ENCODE results near the gene ZNF132.

The ZNF132 gene

GRCh38 chr19:58466760-58467589 lies 27.0 kb upstream of the ZNF132 start, which contains the start of gene ZNF324:
TSS of gene ZNF324 (plus strand) at chr19:58467080. CDS start at chr19:58469186, 2,106 bp downstream.
- in situ Hi-C loops (cut with MboI; ENCODE audit: low sequenced_read_pairs, unreplicated experiment), result no loop called here
- TF ChIP-seq CTCF (IDR thresholded peaks at IDR 0.05; ENCODE audit: borderline replicate concordance, control extremely low read depth, extremely low read depth, insufficient read depth, missing control alignments), result peak; percentile 4
- DNase-seq (ENCODE audit: low spot score), result peak; percentile 99

- in situ Hi-C loops (cut with MboI; ENCODE audit: low sequenced_read_pairs, unreplicated experiment), result no loop called here
- DNase-seq (ENCODE audit: low spot score), result no peak
- no peak for TF ChIP-seq CTCF (IDR thresholded peaks at IDR 0.05; ENCODE audit: borderline replicate concordance, control extremely low read depth, extremely low read depth, insufficient read depth, missing control alignments)
Measured at GRCh38 chr19:58466089-58466759, 26.3 kb upstream of the ZNF132 start.

- in situ Hi-C loops (cut with MboI; ENCODE audit: low sequenced_read_pairs, unreplicated experiment), result no loop called here
- no peak for TF ChIP-seq CTCF (IDR thresholded peaks at IDR 0.05; ENCODE audit: borderline replicate concordance, control extremely low read depth, extremely low read depth, insufficient read depth, missing control alignments)
- DNase-seq (ENCODE audit: low spot score), result no peak
Measured at GRCh38 chr19:58460039-58460438, 20.1 kb upstream of the ZNF132 start.

- in situ Hi-C loops (cut with MboI; ENCODE audit: low sequenced_read_pairs, unreplicated experiment), result no loop called here
- TF ChIP-seq CTCF (IDR thresholded peaks at IDR 0.05; ENCODE audit: borderline replicate concordance, control extremely low read depth, extremely low read depth, insufficient read depth, missing control alignments), result no peak
- no peak for DNase-seq (ENCODE audit: low spot score)
Measured at GRCh38 chr19:58456111-58456510, 16.2 kb upstream of the ZNF132 start.

- in situ Hi-C loops (cut with MboI; ENCODE audit: low sequenced_read_pairs, unreplicated experiment), result no loop called here
- TF ChIP-seq CTCF (IDR thresholded peaks at IDR 0.05; ENCODE audit: borderline replicate concordance, control extremely low read depth, extremely low read depth, insufficient read depth, missing control alignments), result no peak
- DNase-seq (ENCODE audit: low spot score), result no peak
Measured at GRCh38 chr19:58455306-58455705, 15.4 kb upstream of the ZNF132 start.

- no peak for TF ChIP-seq CTCF (IDR thresholded peaks at IDR 0.05; ENCODE audit: borderline replicate concordance, control extremely low read depth, extremely low read depth, insufficient read depth, missing control alignments)
- no peak for DNase-seq (ENCODE audit: low spot score)
- in situ Hi-C loops (cut with MboI; ENCODE audit: low sequenced_read_pairs, unreplicated experiment), result no loop called here
Measured at GRCh38 chr19:58453743-58454142, 13.8 kb upstream of the ZNF132 start.
